ENCODE data around the gene P4HB.

Gene P4HB

DNA sequence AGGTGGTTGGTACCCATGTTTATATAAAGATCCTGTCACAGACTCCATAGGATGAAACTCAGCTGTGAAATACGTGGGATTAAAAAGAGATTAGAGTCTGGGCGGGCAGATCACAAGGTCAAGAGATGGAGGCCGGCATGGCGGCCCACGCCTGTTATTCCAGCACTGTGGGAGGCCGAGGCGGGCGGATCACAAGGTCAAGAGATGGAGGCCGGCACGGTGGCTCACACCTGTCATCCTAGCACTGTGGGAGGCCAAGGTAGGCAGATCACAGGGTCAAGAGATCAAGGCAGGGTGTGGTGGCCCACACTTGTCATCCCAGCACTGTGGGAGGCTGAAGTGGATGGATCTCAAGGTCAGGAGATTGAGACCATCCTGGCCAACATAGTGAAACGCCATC lies 35.1 kb upstream of the P4HB start:
- no peak for DNase-seq

DNA sequence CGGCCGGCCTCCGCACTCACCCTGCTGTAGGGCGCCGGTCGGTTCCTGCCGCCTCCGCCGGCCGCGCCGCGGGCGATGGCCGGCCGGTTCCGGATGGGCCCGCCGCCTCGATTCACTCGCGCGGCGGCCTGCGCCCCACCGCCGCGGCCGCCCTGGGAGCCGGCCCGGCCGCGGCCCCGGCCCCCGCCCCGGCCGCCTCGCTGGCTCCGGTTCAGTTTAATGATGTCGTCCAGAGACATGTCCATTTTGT lies 30.9 kb upstream of the P4HB start:
- DNase-seq, result no peak

DNA sequence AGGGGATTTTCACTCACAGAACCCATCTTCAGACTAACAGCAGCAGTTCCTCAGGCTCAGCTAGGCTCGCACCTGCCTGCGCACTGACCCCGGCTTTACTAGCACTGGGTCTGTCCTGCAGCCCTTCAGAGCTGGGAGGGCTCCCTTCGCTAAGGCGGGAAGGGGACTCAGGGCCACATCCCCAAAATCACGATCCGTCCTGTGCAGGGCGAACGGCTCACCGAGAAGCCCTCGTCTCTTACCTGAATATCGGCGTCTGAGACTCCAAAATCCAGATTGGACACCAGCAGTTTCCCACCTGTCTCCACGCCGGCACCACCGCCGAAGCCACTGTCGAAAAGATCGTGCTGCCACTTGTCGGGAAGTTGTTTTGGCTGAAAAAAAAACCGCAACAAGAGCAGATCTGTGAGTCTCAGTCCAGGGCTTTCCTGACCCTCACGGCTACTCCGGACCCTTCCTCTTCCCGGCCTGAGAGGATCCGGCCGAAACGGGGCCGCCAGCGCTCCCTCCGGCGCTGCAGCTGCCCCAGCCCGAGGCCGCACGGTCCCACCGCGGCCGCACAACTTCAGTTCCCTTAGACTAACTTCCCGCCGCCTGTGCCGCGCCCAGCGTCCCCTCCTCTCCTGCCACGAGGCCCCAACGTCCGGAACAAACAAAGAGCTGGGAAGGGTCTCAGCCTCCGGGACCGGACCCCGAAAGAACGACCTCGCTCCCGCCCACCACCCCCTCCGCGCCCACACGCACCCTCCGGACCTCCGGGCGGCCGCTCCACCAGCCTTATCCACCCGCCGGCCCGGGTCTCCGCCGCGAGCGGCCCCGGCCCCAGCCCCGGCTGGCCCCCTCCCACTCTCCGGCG lies 30.3 kb upstream of the P4HB start:
- DNase-seq, result no peak

DNA sequence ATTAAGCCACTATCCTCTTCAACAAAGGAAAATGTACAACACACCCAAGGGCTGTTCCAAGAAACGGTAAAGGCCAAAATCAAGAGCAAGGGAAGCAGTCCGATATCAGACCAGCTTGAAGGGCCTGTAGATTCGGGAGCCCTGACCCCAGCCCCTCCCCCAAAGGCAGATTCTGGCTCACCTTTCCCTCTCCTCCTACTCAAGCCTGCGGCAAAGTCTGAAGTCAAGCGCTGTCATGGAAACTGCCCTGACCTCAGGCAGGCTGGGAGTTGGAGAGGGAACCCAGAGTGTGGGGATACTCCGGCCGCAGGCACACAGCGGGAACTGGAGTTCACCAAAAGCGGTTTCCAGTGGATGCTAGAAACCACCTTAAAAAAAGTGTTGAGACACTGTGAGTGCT lies 29.3 kb upstream of the P4HB start:
- no peak for DNase-seq

DNA sequence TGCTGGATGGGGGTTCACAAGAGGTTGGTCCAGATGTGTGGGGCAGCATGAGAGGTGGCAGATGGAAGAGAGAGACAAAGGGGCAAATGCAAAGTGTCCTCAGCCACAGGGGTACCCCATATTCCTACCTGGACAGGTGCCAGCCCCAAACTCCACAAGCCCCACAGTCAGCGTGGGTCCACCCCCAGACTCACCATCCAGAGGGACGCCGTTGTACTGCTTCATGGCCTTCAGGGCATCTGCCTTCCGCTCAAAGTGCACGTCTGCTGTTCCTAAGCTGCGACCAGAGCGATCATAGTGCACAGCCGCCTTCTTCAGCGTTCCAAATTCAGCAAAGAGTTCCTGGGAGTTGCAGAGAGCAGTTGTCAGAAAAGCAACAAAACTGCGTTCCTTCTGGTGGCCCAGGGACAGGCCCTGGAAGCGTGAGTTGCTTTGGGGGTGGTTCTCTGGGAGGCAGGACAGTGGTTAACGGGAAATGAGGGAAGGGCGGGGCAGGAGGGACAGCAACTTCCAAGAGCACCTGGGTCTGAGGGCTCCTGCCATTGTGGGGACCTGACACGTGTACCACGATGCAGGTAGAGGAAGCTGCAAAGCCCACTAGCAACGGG lies 28.8 kb upstream of the P4HB start:
- DNase-seq, result peak; percentile 43

DNA sequence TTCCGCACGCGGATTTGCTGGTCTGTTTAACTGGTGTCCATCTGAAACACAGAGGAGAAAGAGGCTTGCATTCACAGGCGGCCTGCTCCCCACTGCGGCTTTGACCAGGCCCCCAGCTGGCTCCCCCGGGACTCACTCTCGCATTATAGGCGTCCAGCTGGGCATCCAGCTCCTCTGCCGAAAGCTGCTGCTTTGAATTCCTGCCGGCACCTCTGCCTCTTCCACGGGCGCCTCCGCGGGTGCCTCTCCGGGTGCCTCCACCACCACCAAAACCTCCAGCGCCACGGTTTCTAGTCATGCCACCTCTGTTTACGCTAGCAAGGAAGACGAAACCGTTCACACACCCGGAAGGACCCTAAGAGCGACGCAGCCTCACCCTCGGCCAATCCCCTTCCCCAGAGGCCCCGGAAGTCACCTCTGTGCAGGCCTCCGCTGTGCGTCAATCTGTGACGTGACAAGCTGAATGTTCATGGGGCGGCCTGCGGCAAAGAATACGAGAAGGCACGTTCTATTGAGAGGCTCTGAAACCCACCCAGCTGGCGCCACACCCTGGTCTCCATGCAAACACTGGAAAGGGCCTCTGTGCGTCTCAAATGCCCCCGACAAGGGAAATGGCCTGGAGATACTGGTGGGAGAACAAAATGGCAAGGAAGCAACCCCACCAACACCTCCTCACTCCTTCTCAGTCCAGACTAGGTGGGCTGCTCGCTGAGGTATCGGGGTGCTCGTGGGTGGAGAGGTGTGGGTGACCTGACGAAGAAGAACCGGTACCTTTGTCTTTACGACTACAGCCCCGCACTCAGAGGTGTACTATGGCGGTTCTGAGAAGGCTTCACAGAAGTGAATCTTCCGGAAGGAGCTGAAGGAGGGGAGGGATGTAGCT lies 28.0 kb upstream of the P4HB start:
- peak; percentile 34 for DNase-seq

DNA sequence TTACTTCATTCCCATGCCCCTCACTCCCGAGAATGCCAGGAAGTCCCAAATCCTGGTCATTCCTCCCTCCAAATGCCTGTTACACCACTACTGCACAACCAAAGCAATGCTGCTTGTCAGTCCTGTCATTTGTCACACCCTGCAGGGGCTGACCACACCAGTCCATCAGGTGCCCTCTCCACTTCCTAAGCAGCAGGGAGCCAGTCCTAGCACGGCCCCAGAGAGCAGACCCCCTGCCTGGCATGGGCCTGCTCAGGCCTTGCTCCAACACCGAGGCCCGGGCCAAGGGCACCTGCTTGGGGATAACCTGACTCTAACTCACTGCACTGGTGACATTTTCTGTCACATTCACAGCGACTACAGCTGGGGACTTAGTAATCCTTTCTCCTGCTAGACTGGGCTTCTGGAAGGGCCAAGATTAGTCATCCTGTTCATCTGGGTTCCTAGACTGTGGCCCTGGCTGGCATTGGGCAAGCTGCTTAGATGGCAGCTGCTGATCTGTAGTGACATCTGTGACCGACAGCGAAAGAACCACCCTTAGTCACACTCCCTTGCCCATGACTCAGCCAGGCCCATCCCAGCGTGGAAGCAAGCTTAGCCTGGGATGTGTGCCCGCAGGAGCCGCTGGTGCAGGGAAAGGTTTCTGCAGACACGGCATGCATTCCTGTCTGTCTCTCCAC lies 25.7 kb upstream of the P4HB start:
- no peak for DNase-seq

DNA sequence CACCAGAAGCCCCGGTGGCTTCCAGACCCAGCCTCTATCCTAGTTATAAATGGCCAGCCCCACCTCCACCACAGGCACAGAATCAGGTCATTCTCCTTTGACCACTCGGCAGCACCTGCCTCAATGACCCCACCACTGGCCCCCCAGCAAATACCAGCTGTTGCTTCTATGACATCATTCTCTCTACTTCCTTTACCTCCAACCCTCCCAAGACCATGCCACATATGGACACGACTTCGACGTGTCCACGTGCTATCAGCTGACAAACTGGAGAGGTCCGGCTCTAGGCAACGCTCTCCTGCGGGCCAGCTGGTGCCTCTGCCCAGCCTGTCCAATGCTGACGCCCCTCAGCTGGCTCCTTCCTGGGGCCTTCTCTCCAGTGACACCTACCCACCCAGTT lies 25.1 kb upstream of the P4HB start:
- no peak for DNase-seq

DNA sequence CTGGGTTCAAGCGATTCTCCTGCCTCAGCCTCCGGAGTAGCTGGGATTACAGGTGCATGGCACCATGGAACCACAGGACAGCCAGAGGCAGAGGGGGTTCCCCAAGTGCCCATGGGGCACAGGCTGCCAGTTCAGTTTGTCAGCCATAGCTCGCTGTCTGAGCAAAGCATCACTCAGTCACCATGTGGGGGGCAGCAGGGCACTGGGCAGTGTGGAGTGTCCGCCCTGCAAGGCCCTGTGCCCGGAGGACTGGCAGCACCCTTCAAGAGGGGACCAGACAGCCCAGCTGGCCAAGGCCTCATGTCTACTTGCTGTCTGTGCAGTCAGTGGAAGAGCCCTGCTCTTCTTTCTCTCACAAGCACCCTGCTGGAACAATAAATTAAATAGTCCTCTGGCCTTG lies 24.6 kb upstream of the P4HB start:
- no peak for DNase-seq

DNA sequence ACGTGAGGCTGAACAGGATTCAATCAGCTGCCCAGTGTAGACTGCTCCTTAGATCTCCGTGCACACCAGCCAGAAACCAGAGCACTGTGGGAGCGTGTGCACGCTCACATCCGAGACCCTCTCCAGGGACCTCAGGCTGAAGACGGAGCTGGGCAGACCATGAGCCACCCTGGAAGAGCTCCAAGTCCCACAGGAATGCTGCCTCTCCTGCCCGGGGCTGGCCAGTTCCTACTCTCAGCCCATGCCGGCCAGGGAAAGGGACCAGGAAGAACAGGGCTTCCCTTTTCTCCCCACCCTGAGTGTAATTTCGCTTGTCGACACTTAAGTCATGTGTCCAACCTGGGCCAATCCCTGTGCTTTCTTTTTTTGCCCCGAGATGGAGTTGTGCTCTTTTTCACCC lies 24.2 kb upstream of the P4HB start:
- DNase-seq, result no peak

DNA sequence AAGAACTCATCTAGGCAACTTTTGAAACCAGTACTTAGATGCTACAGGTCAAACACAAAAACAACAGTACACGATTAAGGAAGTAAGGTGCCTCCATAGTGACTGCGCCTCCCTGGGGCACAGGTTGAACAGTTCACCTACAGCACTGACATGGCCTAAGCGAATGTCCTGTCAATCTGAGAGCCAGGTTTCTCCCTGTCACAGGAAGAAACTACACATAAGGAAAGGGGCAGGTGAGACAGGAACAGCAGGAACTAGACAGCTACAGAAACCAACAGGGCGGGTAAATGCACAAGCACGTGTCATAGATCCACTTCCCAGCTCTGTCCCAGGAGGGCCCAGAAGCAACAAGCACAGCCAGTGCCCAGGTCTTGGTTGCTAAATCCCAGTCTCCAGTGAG lies 18.8 kb upstream of the P4HB start:
- no peak for DNase-seq

DNA sequence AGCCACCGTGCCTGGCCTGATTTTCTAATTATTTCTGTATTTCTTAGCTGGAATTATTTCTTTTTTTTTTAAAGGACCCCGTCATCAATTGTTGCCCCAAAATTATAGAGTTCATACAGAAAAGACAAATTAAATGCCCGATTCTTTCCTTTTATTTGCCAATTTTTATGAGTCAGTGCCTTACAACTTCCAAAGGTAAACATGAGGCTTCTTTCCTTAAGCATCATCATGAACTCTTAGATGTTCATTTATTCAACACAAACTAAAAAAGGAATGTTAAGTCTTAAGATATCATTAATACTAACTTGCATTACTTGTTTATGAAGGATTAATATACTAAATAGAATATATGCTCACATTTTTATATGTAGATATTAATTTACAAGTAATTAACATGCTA lies 18.0 kb upstream of the P4HB start:
- DNase-seq, result no peak

DNA sequence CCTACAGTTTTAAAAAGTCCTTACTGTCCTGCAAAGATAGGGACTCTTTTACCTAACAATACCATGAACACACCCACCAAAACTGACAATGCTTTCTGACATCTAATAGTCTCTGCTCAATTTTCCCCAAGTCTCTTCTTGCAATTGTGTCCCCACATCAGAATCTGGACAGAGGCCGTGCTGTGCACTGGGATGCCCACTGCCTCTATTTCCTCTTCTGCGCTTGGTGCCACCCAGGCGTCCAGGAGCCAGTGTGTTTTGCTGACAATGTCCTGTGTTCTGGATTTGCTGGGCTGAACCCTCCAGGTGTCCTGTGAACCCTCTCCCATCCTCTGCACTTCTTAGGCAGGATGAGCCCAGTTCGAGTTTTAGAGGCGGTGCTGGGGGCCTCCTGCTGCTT lies 17.2 kb upstream of the P4HB start:
- no peak for DNase-seq

DNA sequence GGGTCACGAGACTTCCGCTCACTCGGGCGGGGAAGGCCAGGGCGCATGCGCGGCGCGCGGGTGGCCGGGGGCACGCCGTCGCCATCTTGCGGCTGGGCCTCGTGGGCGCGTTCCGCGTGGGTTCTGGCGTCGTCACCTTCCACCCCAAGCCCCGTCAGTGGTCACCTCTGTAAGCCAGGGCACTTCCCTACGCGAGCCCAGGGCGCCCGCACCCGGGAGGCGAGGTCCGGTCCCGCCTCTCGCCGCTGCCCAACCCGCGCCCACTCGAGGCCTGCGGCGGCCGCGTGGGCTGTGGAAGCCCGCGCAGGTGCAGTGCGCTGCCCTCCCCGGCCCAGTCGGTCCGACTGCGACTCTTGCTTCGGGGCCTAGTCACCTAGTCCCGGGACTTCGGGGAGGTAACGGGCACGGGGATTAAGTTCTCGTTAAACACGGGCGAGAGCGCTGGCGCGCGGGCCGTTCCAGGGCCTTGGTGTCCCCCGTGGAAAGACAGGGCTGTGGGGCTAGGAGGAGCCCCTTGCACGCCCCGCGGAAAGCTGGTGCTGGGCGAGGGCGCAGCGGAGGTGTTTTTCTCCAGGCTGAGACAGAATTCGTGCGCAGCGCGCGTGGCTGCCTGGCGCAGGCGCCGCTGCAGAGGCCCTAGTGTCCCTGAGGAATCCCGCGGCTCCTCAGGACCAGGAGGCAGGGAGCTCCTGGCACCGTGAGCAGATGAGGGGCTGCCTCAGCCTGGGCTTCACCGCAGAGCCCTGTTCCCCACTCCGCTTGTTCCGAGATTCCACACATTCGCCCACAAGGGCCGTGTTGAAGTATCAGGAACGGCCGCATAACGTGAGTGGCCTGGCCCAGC lies 11.3 kb upstream of the P4HB start:
- DNase-seq, result peak; percentile 83

DNA sequence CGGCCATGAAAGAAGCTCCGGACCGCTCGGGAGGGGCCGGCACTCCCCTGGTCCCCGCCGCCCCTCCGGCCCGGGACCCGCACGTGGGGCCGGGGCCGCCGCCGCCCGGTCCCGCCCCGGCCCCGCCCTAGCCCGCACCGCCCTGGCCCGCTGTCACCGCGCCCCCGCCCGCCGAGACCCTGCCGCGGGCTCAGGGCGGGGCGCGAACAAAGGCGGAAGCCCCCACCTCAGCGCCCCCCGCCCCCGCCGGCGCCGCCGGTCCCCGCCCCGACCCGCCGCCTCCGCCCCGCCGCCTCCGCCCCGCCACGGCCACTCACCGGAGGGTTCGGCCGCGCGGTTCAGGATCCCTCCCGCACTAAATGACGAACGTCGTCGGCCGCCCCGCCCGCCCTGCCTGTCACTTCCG lies 10.6 kb upstream of the P4HB start, which contains the start of gene ARHGDIA:
Gene ARHGDIA, minus strand, starts transcription at position 357 of the 406 bp plus-strand sequence. CDS start 1,407 bp downstream, outside the sequence.
- peak; percentile 92 for DNase-seq

DNA sequence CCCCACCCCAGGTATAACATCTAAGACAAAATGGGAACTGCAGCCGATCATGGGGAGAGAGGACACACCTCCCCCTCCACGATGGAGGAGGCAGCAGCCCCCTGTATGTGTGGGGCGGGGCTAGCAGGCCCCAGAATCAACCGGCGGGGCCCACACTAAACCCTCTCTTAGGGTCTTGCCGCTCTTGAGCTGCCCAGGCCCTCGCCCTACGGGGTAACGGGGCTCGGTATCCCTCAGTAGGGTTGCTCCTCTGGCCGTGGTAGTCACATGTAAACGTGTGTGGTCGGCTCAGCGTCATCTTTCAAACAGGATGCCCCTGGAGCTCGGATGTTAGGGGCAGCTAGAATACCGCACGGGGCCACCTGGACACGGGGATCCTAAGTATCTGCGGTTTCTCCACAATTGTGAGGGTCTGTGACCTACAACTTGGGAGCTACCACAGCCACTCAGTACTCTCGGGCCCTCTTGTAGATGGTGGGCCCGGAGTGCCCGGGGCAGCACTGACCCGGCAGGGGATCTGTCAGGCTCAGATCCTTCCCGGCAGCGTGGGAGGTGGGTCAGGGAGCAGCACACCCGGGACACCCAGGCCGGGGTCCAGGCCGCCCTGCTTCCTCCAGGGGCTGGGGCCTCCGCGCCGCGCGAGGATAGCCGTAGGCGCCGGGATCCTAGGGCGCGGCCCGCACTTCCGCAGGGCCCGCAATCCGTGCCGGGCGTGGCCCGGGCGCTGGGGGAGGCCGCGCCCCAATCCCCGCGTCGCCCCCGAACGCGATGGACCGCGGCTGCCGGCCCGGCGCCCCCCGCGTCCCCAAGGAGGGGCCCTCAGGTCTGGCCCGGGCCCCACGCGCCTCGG lies 10.0 kb upstream of the P4HB start:
- peak; percentile 75 for DNase-seq

DNA sequence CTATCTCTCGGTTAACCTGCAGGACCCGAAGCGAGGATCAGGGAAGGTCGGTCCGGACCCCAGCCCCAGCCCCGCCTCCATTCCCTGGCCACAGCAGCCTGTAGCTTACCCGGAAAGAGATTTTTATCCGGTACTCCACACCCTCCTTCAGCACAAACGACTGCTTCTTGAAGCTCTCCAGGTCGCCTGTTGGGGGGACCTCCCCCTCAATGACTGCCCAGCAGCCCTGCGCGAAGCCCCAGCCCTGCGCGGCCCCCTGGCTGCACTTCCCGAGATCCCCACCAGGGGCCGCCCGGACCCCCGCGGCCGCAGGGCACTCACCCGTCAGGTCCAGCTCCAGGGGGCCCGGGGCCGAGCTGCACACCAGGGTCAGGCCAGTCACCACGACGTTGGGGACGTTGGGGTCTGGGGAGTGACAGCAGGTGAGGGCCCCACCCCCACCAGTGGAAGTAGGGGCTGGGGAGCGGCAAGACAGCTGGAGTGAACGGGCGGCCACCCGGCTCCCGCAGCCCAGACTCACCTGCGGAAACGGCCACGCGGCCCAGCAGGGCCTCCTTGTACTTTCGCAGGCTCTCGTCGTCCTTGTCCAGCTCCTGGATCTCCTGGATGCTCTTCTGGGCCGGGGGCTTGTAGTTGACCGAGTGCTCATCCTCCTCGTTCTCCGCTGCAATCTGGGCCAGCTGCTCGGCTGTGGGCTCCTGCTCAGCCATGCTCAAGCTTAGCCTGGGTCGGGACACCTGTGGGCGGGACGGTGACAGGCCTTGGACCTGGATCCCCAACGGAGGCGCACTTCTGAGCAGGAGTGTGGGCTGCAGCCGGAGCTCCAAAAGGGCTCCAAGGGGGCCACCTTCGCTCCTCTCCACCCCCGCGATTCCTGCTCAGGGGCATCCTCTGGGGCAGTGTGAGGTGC lies 9.1 kb upstream of the P4HB start:
- peak; percentile 87 for DNase-seq

DNA sequence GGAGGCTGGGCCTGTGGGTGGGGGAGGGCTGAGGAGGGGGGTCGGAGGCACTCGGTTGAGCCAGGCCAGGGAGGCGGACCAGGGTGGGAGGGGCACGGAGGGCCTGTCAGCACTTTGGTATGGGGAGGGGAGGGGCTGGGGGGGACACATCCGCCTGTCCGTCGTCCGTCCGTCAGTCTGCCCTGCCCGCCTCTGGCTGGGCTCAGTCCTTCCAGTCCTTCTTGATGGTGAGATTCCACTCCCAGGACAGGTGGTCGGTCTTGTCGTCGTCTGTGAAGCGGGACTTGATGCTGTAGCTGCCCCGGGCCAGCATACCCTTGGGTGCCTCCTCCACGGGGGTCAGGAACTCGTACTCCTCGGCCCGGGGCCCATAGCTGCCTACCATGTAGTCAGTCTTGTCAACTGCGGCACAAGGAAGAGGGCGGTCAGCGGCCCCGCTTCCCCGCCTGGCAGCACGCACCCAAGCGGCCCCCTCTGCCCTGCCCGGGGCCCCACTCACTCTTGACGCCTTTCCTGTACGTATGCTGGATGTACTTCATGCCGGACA lies 8.4 kb upstream of the P4HB start:
- DNase-seq, result peak; percentile 98

DNA sequence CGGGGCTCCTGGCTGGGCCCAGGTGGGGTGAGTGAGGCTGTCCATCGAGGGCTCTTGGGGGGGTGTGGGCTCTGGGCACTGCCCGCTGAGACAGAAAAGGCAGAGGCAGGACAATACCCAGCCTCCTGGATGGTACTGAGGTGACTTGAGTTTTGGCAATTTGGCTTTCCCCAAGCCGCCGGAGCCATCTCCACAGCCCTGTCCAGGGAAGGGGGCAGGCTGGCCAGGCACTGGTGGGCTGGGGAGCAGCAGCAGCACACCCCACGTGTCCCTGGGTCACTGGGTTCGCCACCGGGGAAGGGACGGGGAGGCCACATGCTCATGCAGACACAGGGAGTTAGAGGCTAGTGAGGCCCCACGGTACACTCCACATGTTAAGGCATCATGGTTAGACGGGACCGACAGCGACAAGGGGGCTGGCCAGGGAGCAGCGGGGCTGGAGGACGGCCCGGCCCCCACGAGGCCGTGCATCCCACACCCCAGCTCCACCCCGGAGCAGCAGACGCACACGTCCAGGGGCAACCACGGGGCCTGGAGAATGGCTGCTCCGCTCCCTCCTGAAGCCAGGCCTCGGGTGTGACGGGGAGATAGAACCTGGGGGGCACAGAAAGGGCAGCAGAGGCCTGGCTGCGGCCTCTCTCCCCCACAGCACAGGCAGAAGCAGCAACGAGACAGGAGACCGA lies 7.8 kb upstream of the P4HB start:
- DNase-seq, result no peak
